Lung (tissue), 12 donors: Measurements from ENCODE around the gene PCYOX1L. TPM values are rescaled to one million over a fixed set of nuclear protein-coding genes. Genes with fewer than 3 reads are reported as not detected.

Experiments
- ATAC-seq: fragments of 200-7000 bp; cut with Tn5 transposase; one replicate; pipeline ENCODE4 v1.9.1; 2020; ENCODE audit warnings: moderate number of reproducible peaks; ENCODE audit not compliant: insufficient read depth, low FRiP score
- DNase-seq, 3 donors: peaks; one replicate each; pipeline ENCODE4 v3.0.0-alpha.2; 2013 to 2017
- H3K27ac ChIP-seq, 2 donors: one replicate each; pipeline ENCODE4 v1.5.1; 2013; ENCODE audit warnings: mild to moderate bottlenecking in 2 of 2, moderate library complexity in 2 of 2, control low read depth in 1 of 2, inconsistent platforms in 1 of 2, low read depth in 1 of 2, low read length in 1 of 2
- H3K27me3 ChIP-seq, 3 donors: one replicate each; pipeline ENCODE4 v1.5.1; 2013; ENCODE audit warnings: low read length in 2 of 3; ENCODE audit not compliant: control insufficient read depth in 3 of 3, insufficient read depth in 3 of 3
- H3K36me3 ChIP-seq, 4 donors: one replicate each; pipeline ENCODE4 v1.5.1; 2013; ENCODE audit warnings: low read length in 4 of 4, mild to moderate bottlenecking in 1 of 4, moderate library complexity in 1 of 4; ENCODE audit not compliant: control insufficient read depth in 4 of 4, insufficient read depth in 4 of 4
- H3K4me1 ChIP-seq, 5 donors: one replicate each; pipeline ENCODE4 v1.5.1; 2013; ENCODE audit warnings: low read length in 5 of 5, mild to moderate bottlenecking in 2 of 5, moderate library complexity in 1 of 5; ENCODE audit not compliant: control insufficient read depth in 5 of 5, insufficient read depth in 5 of 5
- H3K4me3 ChIP-seq: one replicate; pipeline ENCODE4 v1.5.1; 2013; ENCODE audit warnings: mild to moderate bottlenecking, control low read depth, moderate library complexity
- H3K9ac ChIP-seq, 2 donors: one replicate each; pipeline ENCODE4 v1.5.1; 2013; ENCODE audit warnings: low read length in 2 of 2, control low read depth in 1 of 2; ENCODE audit not compliant: insufficient read depth in 1 of 2
- H3K9me3 ChIP-seq, 4 donors: one replicate each; pipeline ENCODE4 v1.5.1; 2013; ENCODE audit warnings: low read length in 3 of 4, mild to moderate bottlenecking in 1 of 4, moderate library complexity in 1 of 4; ENCODE audit not compliant: control insufficient read depth in 4 of 4, insufficient read depth in 3 of 4
- CTCF ChIP-seq: IDR thresholded peaks from 2 replicates; pipeline ENCODE4 v1.5.1; 2012; ENCODE audit warnings: mild to moderate bottlenecking; ENCODE audit errors: control extremely low read depth, extremely low read depth
- WGBS, 2 donors: extraction: QIAGEN DNeasy Blood & Tissue Kit; methylation state at CpG; one replicate each; pipeline ENCODE4 v1.1.7; 2013; 5-methylcytosine and 5-hydroxymethylcytosine counted together
- polyA plus RNA-seq, 2 donors: library from polyadenylated mRNA; stranded (reverse); fragments of 200-250 nt; gene quantifications; one replicate each; pipeline ENCODE4 v1.2.1, GENCODE V29; 2013
- total RNA-seq, 2 donors: library from RNA; depleted of rRNA in 1 of 2; stranded (reverse); fragments of >200 nt in 1 of 2; gene quantifications; one replicate each; pipeline ENCODE4 v1.2.1, GENCODE V29; 2014 to 2021
- donor health status: control.
- donor health status: control.
- donor health status: Bipolar disorder and iron deficiency.
- donor health status: healthy.
- donor health status: DM: yes; HTN: yes; CAD: no.

Gene PCYOX1L
- total and polyA plus RNA-seq, 4 donors = 4.8 to 9.3 (median 7.3) TPM

- H3K27ac ChIP-seq = no peak overlapping the region
- 85 to 94% methylated on average over 1 of the region's 1 CpG for WGBS, 2 donors
These were observed 2.2 kb upstream of the PCYOX1L start for GRCh38 chr5:149355688-149356087.

GRCh38 chr5:149356391-149356790, 1.5 kb upstream of the PCYOX1L start:
- TF ChIP-seq CTCF = no peak
- no peaks in the 10 kb centered on the region for H3K9me3 ChIP-seq
- WGBS, 2 donors = 89 to 94% methylated on average over 8 of the region's 8 CpGs

More at GRCh38 chr5:149355688-149356087, 2.2 kb upstream of the PCYOX1L start:
- H3K36me3 ChIP-seq = peaks cover 7 to 32% (median 12%) of the 10 kb centered on the region in 4 donors
- H3K4me3 ChIP-seq = no peak overlapping the region
- H3K9me3 ChIP-seq = no peaks in the 10 kb centered on the region
- H3K9ac ChIP-seq = no peak overlapping the region
- no peak for ATAC-seq
- H3K4me1 ChIP-seq = peaks cover 0 to 20% (median 6%) of the 10 kb centered on the region in 5 donors
- H3K27me3 ChIP-seq = no peaks in the 10 kb centered on the region
- no peak for TF ChIP-seq CTCF
- DNase-seq = no peak

GRCh38 chr5:149358294-149358651, 427 bp downstream of the PCYOX1L start:
- whole genome bisulfite sequencing, 2 donors = 0 to 1% methylated on average over 18 of the region's 18 CpGs

More at GRCh38 chr5:149356391-149356790, 1.5 kb upstream of the PCYOX1L start:
- Histone ChIP-seq H3K9ac (no peak overlapping the region), H3K27me3 (no peaks in the 10 kb centered on the region), H3K4me1 (peaks cover 0 to 20% (median 6%) of the 10 kb centered on the region in 5 donors), H3K27ac (no peak overlapping the region), H3K4me3 (no peak overlapping the region), H3K36me3 (peaks cover 4 to 26% (median 8%) of the 10 kb centered on the region in 4 donors)
- DNase-seq (no peak), ATAC-seq (no peak)

More at GRCh38 chr5:149358294-149358651, 427 bp downstream of the PCYOX1L start:
- Histone ChIP-seq H3K27ac (peak overlapping the region; percentile 7 to 81), H3K4me1 (peaks cover 0 to 20% (median 6%) of the 10 kb centered on the region in 5 donors), H3K36me3 (peaks cover 0 to 12% (median 4%) of the 10 kb centered on the region in 4 donors), H3K27me3 (no peaks in the 10 kb centered on the region), H3K9ac (peak overlapping the region; percentile 19 to 59), H3K9me3 (no peaks in the 10 kb centered on the region), H3K4me3 (peak overlapping the region; percentile 64)
- peak; percentile 38 to 50 (median 49) for DNase-seq
- no peak for TF ChIP-seq CTCF
- no peak for ATAC-seq
